ENCODE results near the gene MREG.
A peak's percentile ranks its signal among the peaks of the same experiment; 100 is the strongest.
"Not testable (repeated sequence)": the region's sequence is repeated elsewhere in the genome, so short reads cannot be mapped to it uniquely, and the experiment has no call there.

Gene MREG

DNA sequence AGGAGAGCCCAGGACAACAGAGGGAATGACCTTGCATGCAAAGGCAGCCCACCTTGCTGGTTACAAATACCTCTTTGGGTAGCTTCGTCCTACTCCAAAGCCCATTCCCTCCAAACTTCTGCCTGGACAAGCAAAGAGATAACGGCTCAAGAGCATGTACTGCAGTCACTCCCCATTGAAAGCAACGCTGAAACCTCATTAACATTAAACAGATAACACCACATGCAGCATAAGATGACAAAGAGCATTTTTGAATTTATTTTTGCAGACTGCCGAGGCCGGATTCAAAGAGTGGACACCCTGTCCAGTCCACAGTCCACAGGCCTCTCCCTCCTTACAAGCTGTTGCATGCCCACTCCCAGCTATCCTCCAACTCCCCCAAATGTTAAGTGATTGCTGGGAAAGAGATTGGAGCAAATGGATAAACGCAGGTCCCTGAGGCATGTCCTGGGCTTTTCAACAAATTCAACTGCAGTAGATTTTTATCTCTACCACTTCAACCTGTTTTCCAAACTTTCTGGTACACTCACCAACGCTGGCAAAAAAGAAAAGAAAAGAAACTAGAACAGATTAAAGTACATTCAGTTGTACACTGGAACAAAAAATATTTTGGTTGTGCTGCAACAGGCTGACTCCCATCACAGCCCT, 40.1 kb downstream of the MREG start:
- Histone ChIP-seq H3K4me3 (ENCODE audit: low read depth, low read length) (no peak overlapping the region), H3K27ac (ENCODE audit: extremely low read depth, low read depth, low read length) (no peak overlapping the region), H3K9me3 (ENCODE audit: control insufficient read depth, insufficient read depth, low read depth, low read length) (no peaks in the 10 kb centered on the region), H3K4me1 (ENCODE audit: control insufficient read depth, insufficient read depth, low read length) (peaks cover 12% of the 10 kb centered on the region), H3K36me3 (ENCODE audit: control insufficient read depth in 2 of 2, insufficient read depth in 1 of 2, low read length in 2 of 2) (peaks cover 0 to 7% of the 10 kb centered on the region in 2 experiments; a peak in 2 of 3 replicates)
- ChIA-PET POLR2A (no interaction called here), CTCF (no interaction called here)
- no peak for TF ChIP-seq ZNF843 (tag by site-specific recombination; IDR thresholded peaks at IDR 0.05)

- Histone ChIP-seq H3K27ac (ENCODE audit: extremely low read depth, low read depth, low read length) (no peak overlapping the region), H3K4me1 (ENCODE audit: control insufficient read depth, insufficient read depth, low read length) (peaks cover 16% of the 10 kb centered on the region), H3K36me3 (ENCODE audit: control insufficient read depth in 2 of 2, insufficient read depth in 1 of 2, low read length in 2 of 2) (peaks cover 0 to 7% of the 10 kb centered on the region in 2 experiments; a peak in 2 of 3 replicates), H3K4me3 (ENCODE audit: low read depth, low read length) (no peak overlapping the region), H3K9me3 (ENCODE audit: control insufficient read depth, insufficient read depth, low read depth, low read length) (no peaks in the 10 kb centered on the region)
- TF ChIP-seq REST (tag by site-specific recombination; IDR thresholded peaks at IDR 0.05) (no peak), ZNF549 (tag by site-specific recombination; IDR thresholded peaks at IDR 0.05) (no peak), ZSCAN16 (tag by site-specific recombination; IDR thresholded peaks at IDR 0.05) (no peak), ZFP37 (tag by site-specific recombination; IDR thresholded peaks at IDR 0.05) (no peak), ZNF2 (tag by site-specific recombination; IDR thresholded peaks at IDR 0.05) (no peak), ZNF211 (tag by site-specific recombination; IDR thresholded peaks at IDR 0.05; ENCODE audit: low read depth) (no peak), BCL11A (tag by site-specific recombination; IDR thresholded peaks at IDR 0.05; ENCODE audit: low read depth) (no peak), ZNF747 (tag by site-specific recombination; IDR thresholded peaks at IDR 0.05) (no peak)
- POLR2A ChIA-PET: no interaction called here
- CTCF ChIA-PET: interaction anchor here (1.2 kb wide), 1 partner anchor 22 kb away, joined by 3 read pairs; no protein-coding TSS in a partner anchor
Measured at GRCh38 chr2:215971671-215972070, 41.7 kb downstream of the MREG start.

DNA sequence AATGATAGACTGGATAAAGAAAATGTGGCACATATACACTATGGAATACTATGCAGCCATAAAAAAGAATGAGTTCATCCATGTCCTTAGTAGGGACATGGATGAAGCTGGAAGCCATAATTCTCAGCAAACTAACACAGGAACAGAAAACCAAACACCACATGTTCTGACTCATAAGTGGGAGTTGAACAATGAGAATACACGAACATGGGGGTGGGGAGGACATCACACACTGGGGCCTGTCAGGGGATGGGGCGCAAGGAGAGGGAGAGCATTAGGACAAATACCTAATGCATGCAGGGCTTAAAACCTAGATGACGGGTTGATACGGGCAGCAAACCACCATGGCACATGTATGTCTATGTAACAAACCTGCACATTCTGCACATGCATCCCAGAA, 42.5 kb downstream of the MREG start:
- H3K4me3 ChIP-seq (ENCODE audit: low read depth, low read length); POLR2A ChIA-PET; H3K36me3 ChIP-seq (ENCODE audit: control insufficient read depth in 2 of 2, insufficient read depth in 1 of 2, low read length in 2 of 2); H3K9me3 ChIP-seq (ENCODE audit: control insufficient read depth, insufficient read depth, low read depth, low read length); H3K27ac ChIP-seq (ENCODE audit: extremely low read depth, low read depth, low read length): not testable (repeated sequence)
- H3K4me1 ChIP-seq (ENCODE audit: control insufficient read depth, insufficient read depth, low read length): peaks cover 16% of the 10 kb centered on the region
- CTCF ChIA-PET: interaction anchor here (1.2 kb wide), 1 partner anchor 21 kb away, joined by 3 read pairs; no protein-coding TSS in a partner anchor
- TF ChIP-seq ZNF146 (tag by site-specific recombination; IDR thresholded peaks at IDR 0.05): peak; percentile 80

DNA sequence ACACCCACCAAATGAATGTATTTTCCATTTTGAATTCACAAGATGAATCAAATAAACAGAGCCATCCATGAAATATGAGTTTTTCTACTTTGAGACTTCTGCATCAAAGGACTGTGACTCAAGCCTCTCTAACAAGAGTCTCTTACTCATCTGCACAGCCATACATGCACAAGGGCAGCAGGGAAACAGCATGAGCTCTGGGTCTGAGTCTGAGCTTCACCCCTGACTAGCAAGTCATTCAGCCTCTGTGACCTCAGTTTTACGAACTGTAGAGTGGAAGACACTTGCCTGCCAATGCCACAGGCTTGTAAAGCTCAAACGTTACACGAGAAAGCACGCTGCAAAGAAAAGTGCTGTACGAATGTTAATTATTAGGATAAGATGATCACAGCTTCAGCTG, 42.9 kb downstream of the MREG start:
- ChIA-PET CTCF (interaction anchor here (1.2 kb wide), 1 partner anchor 21 kb away, joined by 3 read pairs; no protein-coding TSS in a partner anchor), POLR2A (no interaction called here)
- Histone ChIP-seq H3K4me1 (ENCODE audit: control insufficient read depth, insufficient read depth, low read length) (peaks cover 16% of the 10 kb centered on the region), H3K36me3 (ENCODE audit: control insufficient read depth in 2 of 2, insufficient read depth in 1 of 2, low read length in 2 of 2) (peaks cover 0 to 7% of the 10 kb centered on the region in 2 experiments; a peak in 1 of 3 replicates), H3K27ac (ENCODE audit: extremely low read depth, low read depth, low read length) (no peak overlapping the region), H3K9me3 (ENCODE audit: control insufficient read depth, insufficient read depth, low read depth, low read length) (no peaks in the 10 kb centered on the region), H3K4me3 (ENCODE audit: low read depth, low read length) (no peak overlapping the region)
- no peak for TF ChIP-seq PRDM4 (tag by site-specific recombination; IDR thresholded peaks at IDR 0.05)
- no peak for TF ChIP-seq ZNF704 (tag by site-specific recombination; IDR thresholded peaks at IDR 0.05)
- TF ChIP-seq, protein P1, sequence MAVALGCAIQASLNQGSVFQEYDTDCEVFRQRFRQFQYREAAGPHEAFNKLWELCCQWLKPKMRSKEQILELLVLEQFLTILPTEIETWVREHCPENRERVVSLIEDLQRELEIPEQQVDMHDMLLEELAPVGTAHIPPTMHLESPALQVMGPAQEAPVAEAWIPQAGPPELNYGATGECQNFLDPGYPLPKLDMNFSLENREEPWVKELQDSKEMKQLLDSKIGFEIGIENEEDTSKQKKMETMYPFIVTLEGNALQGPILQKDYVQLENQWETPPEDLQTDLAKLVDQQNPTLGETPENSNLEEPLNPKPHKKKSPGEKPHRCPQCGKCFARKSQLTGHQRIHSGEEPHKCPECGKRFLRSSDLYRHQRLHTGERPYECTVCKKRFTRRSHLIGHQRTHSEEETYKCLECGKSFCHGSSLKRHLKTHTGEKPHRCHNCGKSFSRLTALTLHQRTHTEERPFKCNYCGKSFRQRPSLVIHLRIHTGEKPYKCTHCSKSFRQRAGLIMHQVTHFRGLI (tag by site-specific recombination; IDR thresholded peaks at IDR 0.05): no peak

Data from HEK293 (cell line).